Endothelial cell (in vitro differentiated cells): ENCODE data around the gene OXT. TPM values are rescaled to one million over a fixed set of nuclear protein-coding genes. Genes with fewer than 3 reads are reported as not detected.

Source experiments
- DNase-seq: peaks from one replicate; pipeline ENCODE4 v3.0.0; 2021; ENCODE audit warnings: low spot score
- H3K27ac Mint-ChIP-seq: one replicate; pipeline ENCODE4 v1.8.0; 2021; ENCODE audit warnings: mixed read lengths, inconsistent platforms; ENCODE audit not compliant: unreplicated experiment
- H3K27me3 Mint-ChIP-seq: one replicate; pipeline ENCODE4 v1.8.0; 2021; ENCODE audit warnings: mild to moderate bottlenecking, moderate library complexity, mixed read lengths, inconsistent platforms; ENCODE audit not compliant: unreplicated experiment
- H3K36me3 Mint-ChIP-seq: one replicate; pipeline ENCODE4 v1.8.0; 2021; ENCODE audit warnings: mild to moderate bottlenecking, low read depth, mixed read lengths, inconsistent platforms; ENCODE audit not compliant: unreplicated experiment
- H3K4me1 Mint-ChIP-seq: one replicate; pipeline ENCODE4 v1.8.0; 2021; ENCODE audit warnings: mild to moderate bottlenecking, mixed read lengths, inconsistent platforms; ENCODE audit not compliant: unreplicated experiment
- H3K4me3 Mint-ChIP-seq: one replicate; pipeline ENCODE4 v1.8.0; 2021; ENCODE audit warnings: mild to moderate bottlenecking, mixed read lengths, inconsistent platforms; ENCODE audit not compliant: unreplicated experiment
- H3K9me3 Mint-ChIP-seq: one replicate; pipeline ENCODE4 v1.8.0; 2021; ENCODE audit warnings: mixed read lengths, inconsistent platforms; ENCODE audit not compliant: unreplicated experiment
- total RNA-seq: library from RNA; stranded (reverse); fragmentation: NEBNext Ultra II Directional; extraction: Animal tissue kit (Norgen Biotek cat#: 25700); gene quantifications from one replicate; pipeline ENCODE4 v1.2.1, GENCODE V29; 2021; ENCODE audit not compliant: unreplicated experiment
- TF ChIP-seq, protein P1 (sequence below): fragments of 200-600 bp; sonication (generic); IDR thresholded peaks from one replicate; pipeline ENCODE4 v1.5.0; 2021; ENCODE audit warnings: antibody characterized with exemption; ENCODE audit not compliant: unreplicated experiment

OXT gene
- total RNA-seq, 1 donor from 2014 or later: not detected

DNA sequence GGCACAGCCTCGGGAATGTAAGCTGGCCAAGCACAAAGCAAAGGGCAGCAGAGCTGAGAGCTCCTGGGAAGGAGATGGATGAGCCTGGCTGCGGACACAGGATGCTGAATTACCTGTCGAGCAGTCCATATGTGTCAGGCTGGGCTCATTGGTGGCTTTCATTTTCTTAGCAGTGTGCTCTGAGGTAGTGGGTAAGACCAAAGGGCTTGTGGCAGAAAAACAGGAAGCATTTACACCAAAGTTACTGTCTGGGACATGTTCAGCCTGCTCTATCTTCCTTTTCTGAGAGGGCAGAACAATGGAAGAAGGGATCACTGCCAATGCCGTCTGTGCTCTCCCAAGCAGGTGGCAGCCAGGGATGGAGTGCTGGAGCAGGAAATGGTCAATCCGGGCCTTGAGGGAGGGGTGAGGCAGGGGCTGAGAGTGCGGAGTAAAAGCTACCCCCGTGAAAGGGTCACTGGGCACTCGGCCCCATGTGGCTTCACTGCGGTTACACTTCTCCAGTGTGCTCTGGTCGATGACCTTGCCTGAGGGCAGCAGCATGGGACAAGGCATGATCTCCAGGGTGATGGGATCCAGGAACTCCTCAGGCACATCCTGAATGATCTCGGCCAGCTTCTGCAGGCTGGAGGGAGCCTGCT is 50.0 kb downstream of the OXT start:
- H3K27me3 Mint-ChIP-seq: peaks cover 5% of the 10 kb centered on the region

More for the DNA sequence above, 50.0 kb downstream of the OXT start:
- peaks cover 14% of the 10 kb centered on the region for H3K4me1 Mint-ChIP-seq
- TF ChIP-seq, protein P1, sequence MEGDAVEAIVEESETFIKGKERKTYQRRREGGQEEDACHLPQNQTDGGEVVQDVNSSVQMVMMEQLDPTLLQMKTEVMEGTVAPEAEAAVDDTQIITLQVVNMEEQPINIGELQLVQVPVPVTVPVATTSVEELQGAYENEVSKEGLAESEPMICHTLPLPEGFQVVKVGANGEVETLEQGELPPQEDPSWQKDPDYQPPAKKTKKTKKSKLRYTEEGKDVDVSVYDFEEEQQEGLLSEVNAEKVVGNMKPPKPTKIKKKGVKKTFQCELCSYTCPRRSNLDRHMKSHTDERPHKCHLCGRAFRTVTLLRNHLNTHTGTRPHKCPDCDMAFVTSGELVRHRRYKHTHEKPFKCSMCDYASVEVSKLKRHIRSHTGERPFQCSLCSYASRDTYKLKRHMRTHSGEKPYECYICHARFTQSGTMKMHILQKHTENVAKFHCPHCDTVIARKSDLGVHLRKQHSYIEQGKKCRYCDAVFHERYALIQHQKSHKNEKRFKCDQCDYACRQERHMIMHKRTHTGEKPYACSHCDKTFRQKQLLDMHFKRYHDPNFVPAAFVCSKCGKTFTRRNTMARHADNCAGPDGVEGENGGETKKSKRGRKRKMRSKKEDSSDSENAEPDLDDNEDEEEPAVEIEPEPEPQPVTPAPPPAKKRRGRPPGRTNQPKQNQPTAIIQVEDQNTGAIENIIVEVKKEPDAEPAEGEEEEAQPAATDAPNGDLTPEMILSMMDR: no peak
- peak overlapping the region; percentile 22 for H3K4me3 Mint-ChIP-seq
- peaks cover 34% of the 10 kb centered on the region for H3K36me3 Mint-ChIP-seq
- no peaks in the 10 kb centered on the region for H3K9me3 Mint-ChIP-seq
- no peak for DNase-seq
- no peak overlapping the region for H3K27ac Mint-ChIP-seq

Other genes starting within 250 kb of the OXT start
- 30.9 TPM for gene PCED1A, start 231.0 kb upstream of the OXT start, total RNA-seq
- gene VPS16, start 230.9 kb upstream of the OXT start, total RNA-seq: 43.3 TPM
- 59.9 TPM for gene PTPRA, start 198.1 kb upstream of the OXT start, total RNA-seq
- gene GNRH2, start 28.0 kb upstream of the OXT start, total RNA-seq: 0.87 TPM
- gene MRPS26, start 25.6 kb upstream of the OXT start, total RNA-seq: 28.9 TPM
- not detected for gene AVP, start 13.1 kb downstream of the OXT start, total RNA-seq
- gene FASTKD5, start 88.2 kb downstream of the OXT start, total RNA-seq: 17.2 TPM
- gene UBOX5, start 88.2 kb downstream of the OXT start, total RNA-seq: 6.9 TPM
- gene LZTS3, start 101.9 kb downstream of the OXT start, total RNA-seq: 6.1 TPM
- 45.3 TPM for gene DDRGK1, start 133.1 kb downstream of the OXT start, total RNA-seq
- 45.9 TPM for gene ITPA, start 137.9 kb downstream of the OXT start, total RNA-seq
- 30.6 TPM for gene SLC4A11, start 167.6 kb downstream of the OXT start, total RNA-seq